Nucleus accumbens (tissue), 56 donors: ENCODE data around the gene NCF1.
A peak's percentile ranks its signal among the peaks of the same experiment; 100 is the strongest.
"Not testable (repeated sequence)": the region's sequence is repeated elsewhere in the genome, so short reads cannot be mapped to it uniquely, and the experiment has no call there.

Experiments
- DNase-seq, 56 donors: peaks; one replicate each; lab custom pipeline; 2025; lab: John Stamatoyannopoulos, UW

Gene NCF1

DNA sequence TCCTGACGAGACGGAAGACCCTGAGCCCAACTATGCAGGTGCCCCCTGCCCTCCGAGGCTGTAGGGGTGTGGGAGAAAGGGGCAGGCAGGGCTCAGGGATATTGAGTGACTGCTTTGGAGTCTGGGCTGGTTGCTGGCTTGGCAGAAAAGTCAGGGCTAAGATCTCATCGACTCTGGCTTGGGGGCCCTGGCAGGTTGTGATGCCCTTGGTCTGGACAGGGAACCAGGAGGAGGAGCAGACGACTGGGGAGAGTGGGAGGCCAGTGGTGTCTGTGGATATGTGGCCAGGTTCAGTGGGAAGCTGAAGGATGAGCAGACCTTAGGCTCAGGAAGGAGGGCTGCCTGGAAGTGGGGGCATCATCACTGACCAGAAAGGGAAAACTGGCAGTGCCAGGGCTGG is 9.8 kb downstream of the NCF1 start:
- not testable (repeated sequence) for DNase-seq

DNA sequence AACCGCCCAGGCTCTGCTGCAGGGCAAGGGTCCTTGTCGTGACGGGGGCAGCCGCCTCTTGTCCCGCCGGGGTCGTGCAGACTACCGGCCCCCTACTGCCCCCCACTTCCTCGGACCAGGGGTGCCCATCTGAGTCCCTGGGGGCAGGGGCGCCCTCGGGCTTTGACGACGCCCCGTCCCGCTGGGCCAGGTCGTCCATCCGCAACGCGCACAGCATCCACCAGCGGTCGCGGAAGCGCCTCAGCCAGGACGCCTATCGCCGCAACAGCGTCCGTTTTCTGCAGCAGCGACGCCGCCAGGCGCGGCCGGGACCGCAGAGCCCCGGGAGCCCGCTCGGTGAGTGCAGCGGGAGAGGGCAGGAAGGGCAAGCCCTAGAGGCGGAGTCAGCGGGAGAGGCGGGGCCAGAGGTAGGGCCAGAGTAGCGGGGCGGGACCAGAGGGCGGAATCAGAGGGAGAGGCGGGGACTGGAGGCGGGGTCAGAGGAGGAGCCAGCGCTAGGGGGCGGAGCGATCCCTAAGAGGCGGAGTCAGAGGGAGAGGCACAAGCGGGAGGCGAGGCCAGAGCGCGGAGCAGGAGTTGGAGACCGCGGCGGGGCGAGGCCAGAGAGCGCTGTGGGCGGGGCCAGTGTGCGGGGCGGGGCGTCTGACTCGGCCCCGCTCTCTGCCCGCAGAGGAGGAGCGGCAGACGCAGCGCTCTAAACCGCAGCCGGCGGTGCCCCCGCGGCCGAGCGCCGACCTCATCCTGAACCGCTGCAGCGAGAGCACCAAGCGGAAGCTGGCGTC is 14.7 kb downstream of the NCF1 start:
- DNase-seq = peak in 55 of 56 donors; percentile 28 to 97 (median 90)

DNA sequence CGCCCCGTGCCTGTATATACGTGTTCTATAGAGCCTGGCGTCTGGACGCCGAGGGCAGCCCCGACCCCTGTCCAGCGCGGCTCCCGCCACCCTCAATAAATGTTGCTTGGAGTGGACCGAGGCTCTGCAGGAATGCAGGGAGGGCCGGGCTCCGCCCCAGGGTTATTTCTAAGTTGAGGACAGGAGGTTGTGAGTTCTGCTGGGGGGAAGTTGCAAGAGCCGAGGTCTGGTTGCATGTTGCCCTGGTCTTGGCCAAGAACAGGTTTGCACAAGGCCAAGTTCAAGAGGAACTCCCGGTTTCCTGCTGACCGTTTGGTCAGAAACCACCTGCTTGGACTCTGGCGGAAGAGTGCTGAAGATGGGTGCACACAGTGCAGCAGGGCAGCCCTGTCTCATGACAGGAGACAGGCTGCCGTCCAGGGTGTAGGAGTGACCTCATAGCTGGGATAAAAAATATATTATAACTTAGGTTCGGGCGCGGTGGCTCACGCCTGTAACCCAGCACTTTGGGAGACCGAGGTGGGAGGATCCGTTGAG is 15.5 kb downstream of the NCF1 start:
- not testable (repeated sequence) for DNase-seq

DNA sequence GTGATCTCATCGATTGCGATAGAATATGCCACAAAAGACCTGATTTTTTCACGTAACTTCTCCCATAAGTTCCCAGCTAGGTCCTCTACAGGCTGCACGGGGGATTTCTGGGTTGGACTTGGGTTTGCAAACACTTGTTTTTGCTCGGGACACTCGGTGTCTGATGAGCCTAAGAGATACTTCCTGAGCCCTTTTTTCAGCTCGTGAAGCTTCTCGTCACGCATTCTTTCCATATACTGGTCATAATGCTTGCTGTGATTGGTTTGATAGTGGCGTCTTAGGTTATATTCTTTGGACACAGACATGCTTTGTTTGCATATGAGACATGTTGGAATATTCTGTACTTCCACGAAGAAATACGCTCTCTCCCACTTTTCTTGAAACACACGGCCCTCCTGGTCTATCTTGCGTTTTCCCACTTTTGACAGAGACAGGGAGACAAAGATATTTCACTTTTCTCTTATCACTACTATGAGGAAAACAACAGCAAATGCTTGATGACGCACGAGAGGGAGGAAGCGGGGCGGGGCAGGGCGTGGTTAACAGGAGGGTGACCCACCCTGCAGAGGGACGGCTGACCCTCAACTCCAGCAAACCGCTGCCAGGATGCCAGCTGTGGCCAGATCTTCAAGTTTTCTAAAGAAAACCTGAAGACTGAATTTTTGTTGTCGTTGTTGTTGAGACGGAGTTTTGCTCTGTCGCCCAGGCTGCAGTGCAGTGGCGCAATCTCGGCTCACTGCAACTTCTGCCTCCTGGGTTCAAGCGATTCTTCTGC is 24.2 kb downstream of the NCF1 start:
- DNase-seq = not testable (repeated sequence)

DNA sequence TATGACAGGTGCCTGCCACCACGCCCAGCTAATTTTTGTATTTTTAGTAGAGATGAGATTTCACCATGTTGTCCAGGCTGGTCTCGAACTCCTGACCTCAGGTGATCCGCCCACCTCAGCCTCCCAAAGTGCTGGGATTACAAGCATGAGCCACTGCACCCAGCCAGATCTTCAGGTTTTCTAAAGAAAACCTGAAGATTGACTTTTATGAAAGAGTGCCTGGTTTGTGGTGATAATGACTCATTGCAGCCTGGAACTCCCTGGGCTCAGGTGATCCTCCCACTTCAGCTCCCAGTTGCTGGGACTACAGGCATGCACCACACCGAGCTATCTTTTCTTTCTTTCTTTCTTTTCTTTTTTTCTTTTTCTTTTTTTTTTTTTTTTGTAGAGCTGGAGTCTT is 24.8 kb downstream of the NCF1 start:
- peak in 12 of 56 donors; percentile 0 to 36 (median 8) for DNase-seq

DNA sequence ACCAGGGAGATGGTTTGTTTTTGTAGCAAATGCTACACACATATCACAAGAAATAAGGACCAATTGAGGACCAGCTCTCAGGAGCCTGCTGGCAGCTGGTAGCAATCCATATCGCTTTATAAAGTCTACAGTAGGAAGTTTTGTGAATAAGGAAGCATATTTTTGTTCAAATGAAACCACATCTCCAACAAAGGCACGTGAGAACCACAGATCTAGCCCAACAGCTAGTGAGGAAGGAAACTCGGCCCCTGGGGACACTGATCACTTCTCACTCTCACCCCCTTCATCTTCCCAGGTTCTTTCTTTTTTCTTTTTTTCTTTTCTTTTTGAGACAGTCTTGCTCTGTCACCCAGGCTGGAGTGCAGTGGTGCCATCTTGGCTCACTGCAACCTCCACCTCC is 42.1 kb downstream of the NCF1 start:
- not testable (repeated sequence) for DNase-seq

DNA sequence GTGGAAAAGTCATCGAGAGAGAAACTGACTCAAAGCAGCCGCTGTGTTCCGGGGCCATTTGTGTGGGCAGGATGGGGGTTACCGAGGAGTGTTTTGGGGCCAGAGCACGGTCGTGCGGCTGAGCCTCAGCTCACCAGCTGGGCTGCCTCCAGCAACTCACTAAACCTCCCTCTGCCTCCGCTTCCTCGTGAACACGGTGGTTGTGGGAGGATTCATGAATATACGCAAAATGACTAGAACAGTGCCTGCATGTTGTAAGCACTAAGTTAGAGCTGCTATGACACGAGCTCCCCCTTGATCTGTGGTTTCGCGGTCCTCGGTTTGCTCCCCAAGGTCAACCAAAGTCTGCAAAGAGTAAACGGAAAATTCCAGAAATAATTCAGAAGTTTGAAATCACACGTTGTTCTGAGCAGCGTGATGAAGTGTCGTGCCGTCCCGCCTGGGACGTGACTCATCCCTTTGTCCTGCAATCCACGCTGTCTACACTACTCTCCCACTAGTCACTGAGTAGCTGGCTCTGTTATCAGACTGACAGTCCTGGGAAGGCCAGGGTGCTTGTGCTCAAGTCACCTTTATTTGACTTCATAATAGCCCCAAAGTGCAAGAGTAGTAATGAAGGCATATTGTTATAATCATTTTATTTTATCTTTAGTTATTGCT is 46.5 kb downstream of the NCF1 start:
- not testable (repeated sequence) for DNase-seq

DNA sequence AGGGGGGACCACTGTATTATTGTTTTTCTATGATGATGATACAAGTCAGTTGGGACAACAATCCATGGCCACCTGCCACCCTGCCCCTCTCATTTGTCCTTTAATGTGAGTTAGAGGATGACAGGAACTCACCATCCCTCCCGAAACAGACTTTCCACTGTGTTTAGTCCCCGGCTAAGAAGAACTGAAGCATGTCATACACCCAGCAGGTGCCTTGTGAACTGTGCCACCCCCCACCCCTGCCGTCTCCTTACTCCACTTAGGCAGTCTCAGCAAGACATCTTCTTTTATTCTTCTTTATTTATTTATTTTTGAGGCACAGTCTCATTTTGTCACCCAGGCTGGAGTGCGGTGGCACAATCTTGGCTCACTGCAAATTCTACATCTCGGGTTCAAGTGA is 47.4 kb downstream of the NCF1 start:
- not testable (repeated sequence) for DNase-seq

DNA sequence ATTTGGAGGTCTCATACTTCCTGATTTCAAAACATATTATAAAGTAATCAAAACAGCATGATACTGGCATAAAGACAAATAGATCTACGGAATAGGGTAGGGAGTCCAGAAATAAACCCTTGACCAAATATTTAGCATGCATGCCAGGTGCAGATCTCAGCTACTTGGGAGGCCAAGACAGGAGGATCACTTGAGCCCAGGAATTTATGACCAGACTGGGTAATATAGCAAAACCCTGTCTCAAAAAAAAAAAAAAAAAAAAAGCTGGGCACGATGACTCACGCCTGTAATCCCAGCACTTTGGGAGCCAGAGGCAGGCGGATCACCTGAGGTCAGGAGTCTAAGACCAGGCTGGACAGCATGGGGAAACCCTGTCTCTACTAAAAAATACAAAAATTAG is 56.1 kb downstream of the NCF1 start:
- not testable (repeated sequence) for DNase-seq

DNA sequence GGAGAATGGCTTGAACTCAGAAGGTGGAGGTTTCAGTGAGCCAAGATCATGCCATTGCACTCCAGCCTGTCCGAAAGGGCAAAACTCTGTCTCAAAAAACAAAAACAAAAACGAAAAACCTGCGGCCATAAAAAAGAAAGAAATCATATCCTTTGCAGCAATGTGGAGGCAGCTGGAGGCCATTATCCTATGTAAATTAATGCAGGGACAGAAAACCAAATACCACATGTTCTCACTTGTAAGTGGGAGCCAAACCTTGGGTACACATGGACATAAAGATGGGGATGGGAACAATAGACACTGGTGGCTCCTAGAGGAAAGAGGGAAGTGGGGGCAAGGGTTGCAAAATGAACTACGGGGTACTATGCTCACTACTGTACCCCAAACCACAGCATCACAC is 56.6 kb downstream of the NCF1 start:
- not testable (repeated sequence) for DNase-seq
